Spleen (tissue), 11 donors: ENCODE measurements around the gene ACADS. TPM values are rescaled to one million over a fixed set of nuclear protein-coding genes. Genes with fewer than 3 reads are reported as not detected.

ENCODE experiments used
- DNase-seq: peaks from one replicate; pipeline ENCODE4 v3.0.0-alpha.2; 2020
- H3K27ac ChIP-seq, 8 donors: fragments of 200-600 bp; sonication (generic) in 7 of 8; 1 replicate in 4 of 8; 2 replicates in 4 of 8; pipeline versions ENCODE4 v1.5.0 to v1.8.0; 2016 to 2021; ENCODE audit warnings: inconsistent platforms in 4 of 8, mild to moderate bottlenecking in 4 of 8, moderate library complexity in 1 of 8
- H3K27me3 ChIP-seq, 7 donors: fragments of 200-600 bp; sonication (generic) in 6 of 7; replicated peaks in 1 of 7; 1 replicate in 4 of 7; 2 replicates in 3 of 7; pipeline versions ENCODE4 v1.5.0 to v1.8.0; 2016 to 2021; ENCODE audit warnings: inconsistent platforms in 3 of 7, mild to moderate bottlenecking in 1 of 7
- H3K36me3 ChIP-seq, 6 donors: fragments of 200-600 bp; sonication (generic) in 5 of 6; 1 replicate in 4 of 6; 2 replicates in 2 of 6; pipeline versions ENCODE4 v1.5.0 to v1.8.0; 2016 to 2021; ENCODE audit warnings: inconsistent platforms in 2 of 6
- H3K4me1 ChIP-seq, 6 donors: fragments of 200-600 bp; sonication (generic) in 5 of 6; 1 replicate in 3 of 6; 2 replicates in 3 of 6; pipeline versions ENCODE4 v1.5.0 to v1.8.0; 2016 to 2021; ENCODE audit warnings: inconsistent platforms in 3 of 6
- H3K4me3 ChIP-seq, 8 donors: fragments of 200-600 bp; sonication (generic) in 7 of 8; 1 replicate in 4 of 8; 2 replicates in 4 of 8; pipeline versions ENCODE4 v1.5.0 to v1.8.0; 2016 to 2021; ENCODE audit warnings: inconsistent platforms in 4 of 8, mild to moderate bottlenecking in 4 of 8, moderate library complexity in 2 of 8
- H3K9me3 ChIP-seq, 8 donors: fragments of 200-600 bp; sonication (generic) in 7 of 8; 1 replicate in 4 of 8; 2 replicates in 4 of 8; pipeline versions ENCODE4 v1.5.0 to v1.8.0; 2016 to 2021; ENCODE audit warnings: inconsistent platforms in 4 of 8
- POLR2A ChIP-seq, 3 donors: fragments of 450-650 bp; IDR thresholded peaks; one replicate each; pipeline ENCODE4 v1.5.1; 2017; ENCODE audit warnings: antibody characterized with exemption in 3 of 3, mild to moderate bottlenecking in 1 of 3
- POLR2AphosphoS5 ChIP-seq, 3 donors: sonication (generic); formaldehyde crosslinking; IDR thresholded peaks; one replicate each; pipeline ENCODE4 v1.5.1; 2017; ENCODE audit warnings: antibody characterized with exemption in 3 of 3
- WGBS, 5 donors: extraction: QIAGEN DNeasy Blood & Tissue Kit in 3 of 5; methylation state at CpG; one replicate each; pipeline versions ENCODE4 v1.1.5 to v1.1.7; 2013 to 2018; 5-methylcytosine and 5-hydroxymethylcytosine counted together
- intact Hi-C: fragments of 100-400 bp; cut with DNase I; formaldehyde crosslinking; loops from one replicate; pipeline ENCODE4 v1.15.0; 2023; ENCODE audit warnings: low total_unique reads
- polyA plus RNA-seq, 3 donors: library from polyadenylated mRNA; stranded (reverse); fragments of 200-250 nt; gene quantifications; one replicate each; pipeline ENCODE4 v1.2.1, GENCODE V29; 2013
- total RNA-seq, 7 donors: library from RNA; depleted of rRNA in 3 of 7; stranded (reverse); fragments of >200 nt in 3 of 7; fragmentation: NEBNext Ultra II Directional in 4 of 7; extraction: Animal tissue kit (Norgen Biotek cat#: 25700) in 4 of 7; gene quantifications; one replicate each; pipeline versions ENCODE4 v1.1.0 to v1.2.1, GENCODE V29; 2016 to 2021
- TF ChIP-seq, protein P1 (sequence below), 11 experiments: fragments of 200-600 bp in 7 of 11; fragments of 450-650 bp in 4 of 11; sonication (generic) in 4 of 11; IDR thresholded peaks in 8 of 11; conservative IDR thresholded peaks in 3 of 11; 1 replicate in 7 of 11; 2 replicates in 4 of 11; pipeline versions ENCODE4 v1.4.0 to v1.8.0; 2016 to 2021; ENCODE audit warnings: antibody characterized with exemption in 11 of 11, inconsistent platforms in 4 of 11, mild to moderate bottlenecking in 1 of 11
- donor health status: healthy with polysubstance abuse.
- donor health status: DM: no; HTN: no; CAD: no; lungs with moderate emphysema.
- donor health status: DM: no; HTN: no; CAD: no.
- donor health status: Bipolar disorder and iron deficiency.
- donor health status: healthy.
- donor health status: DM: no; HTN: no; CAD: no.
- donor health status: DM: yes; HTN: yes; CAD: no.

Gene ACADS
- total and polyA plus RNA-seq, 10 donors, result 21.2 to 66.4 (median 37.6) TPM

- H3K9me3 ChIP-seq, result no peaks in the 10 kb centered on the region
- intact Hi-C loops, result no loop called here
- no peak overlapping the region for H3K4me3 ChIP-seq
- no peak for DNase-seq
- H3K27me3 ChIP-seq, result no peaks in the 10 kb centered on the region
- H3K4me1 ChIP-seq, result peaks cover 0 to 27% (median 7%) of the 10 kb centered on the region in 6 donors
- peak overlapping the region in 7 of 8 donors; percentile 33 to 64 (median 39) for H3K27ac ChIP-seq
- peaks cover 0 to 75% (median 50%) of the 10 kb centered on the region in 6 donors for H3K36me3 ChIP-seq
- TF ChIP-seq, protein P1, sequence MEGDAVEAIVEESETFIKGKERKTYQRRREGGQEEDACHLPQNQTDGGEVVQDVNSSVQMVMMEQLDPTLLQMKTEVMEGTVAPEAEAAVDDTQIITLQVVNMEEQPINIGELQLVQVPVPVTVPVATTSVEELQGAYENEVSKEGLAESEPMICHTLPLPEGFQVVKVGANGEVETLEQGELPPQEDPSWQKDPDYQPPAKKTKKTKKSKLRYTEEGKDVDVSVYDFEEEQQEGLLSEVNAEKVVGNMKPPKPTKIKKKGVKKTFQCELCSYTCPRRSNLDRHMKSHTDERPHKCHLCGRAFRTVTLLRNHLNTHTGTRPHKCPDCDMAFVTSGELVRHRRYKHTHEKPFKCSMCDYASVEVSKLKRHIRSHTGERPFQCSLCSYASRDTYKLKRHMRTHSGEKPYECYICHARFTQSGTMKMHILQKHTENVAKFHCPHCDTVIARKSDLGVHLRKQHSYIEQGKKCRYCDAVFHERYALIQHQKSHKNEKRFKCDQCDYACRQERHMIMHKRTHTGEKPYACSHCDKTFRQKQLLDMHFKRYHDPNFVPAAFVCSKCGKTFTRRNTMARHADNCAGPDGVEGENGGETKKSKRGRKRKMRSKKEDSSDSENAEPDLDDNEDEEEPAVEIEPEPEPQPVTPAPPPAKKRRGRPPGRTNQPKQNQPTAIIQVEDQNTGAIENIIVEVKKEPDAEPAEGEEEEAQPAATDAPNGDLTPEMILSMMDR (IDR thresholded peaks at IDR 0.05 in 8 of 11, conservative IDR thresholded peaks at IDR 0.05 in 3 of 11), result no peak
- peak in 1 of 3 donors; percentile 8 for TF ChIP-seq POLR2AphosphoS5 (IDR thresholded peaks at IDR 0.05)
- WGBS, 5 donors, result 73 to 82% (median 74%) methylated on average over 9 of the region's 9 CpGs
These were observed 35.9 kb downstream of the ACADS start for GRCh38 chr12:120761519-120761934.

GRCh38 chr12:120762086-120762485 lies 36.5 kb downstream of the ACADS start:
- no peak overlapping the region for H3K4me3 ChIP-seq
- TF ChIP-seq POLR2A (IDR thresholded peaks at IDR 0.05), result no peak
- TF ChIP-seq, protein P1 (IDR thresholded peaks at IDR 0.05 in 8 of 11, conservative IDR thresholded peaks at IDR 0.05 in 3 of 11), result no peak
- no peak for TF ChIP-seq POLR2AphosphoS5 (IDR thresholded peaks at IDR 0.05)
- peaks cover 0 to 81% (median 56%) of the 10 kb centered on the region in 6 donors for H3K36me3 ChIP-seq
- intact Hi-C loops, result no loop called here
- H3K27ac ChIP-seq, result peak overlapping the region in 7 of 8 donors; percentile 33 to 64 (median 39)
- no peaks in the 10 kb centered on the region for H3K9me3 ChIP-seq
- no peak for DNase-seq
- WGBS, 5 donors, result 70 to 85% (median 80%) methylated on average over 6 of the region's 6 CpGs
- no peaks in the 10 kb centered on the region for H3K27me3 ChIP-seq
- H3K4me1 ChIP-seq, result peaks cover 0 to 27% (median 7%) of the 10 kb centered on the region in 6 donors

DNA sequence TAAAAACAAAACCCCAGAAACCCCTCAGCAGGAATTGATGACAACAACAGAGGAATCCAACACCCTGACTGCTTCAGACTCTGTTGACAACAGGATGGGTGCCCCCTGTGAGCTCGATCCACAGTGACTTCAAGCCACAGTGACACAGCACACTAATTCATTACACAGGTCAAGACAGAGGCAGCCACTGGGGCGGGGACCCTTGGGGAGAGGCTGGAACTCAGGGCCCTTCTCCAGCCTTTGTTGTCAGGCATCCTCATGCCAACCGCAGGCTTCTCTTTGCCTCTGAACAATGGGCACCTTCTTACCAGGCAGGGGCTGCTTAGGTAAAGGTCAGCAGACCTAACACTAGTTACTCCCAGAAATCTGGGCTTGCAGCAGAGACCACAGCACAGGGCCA lies 37.6 kb downstream of the ACADS start:
- Histone ChIP-seq H3K27ac (peak overlapping the region in 1 of 8 donors; percentile 59), H3K27me3 (no peaks in the 10 kb centered on the region), H3K9me3 (no peaks in the 10 kb centered on the region), H3K36me3 (peaks cover 0 to 93% (median 68%) of the 10 kb centered on the region in 6 donors), H3K4me3 (no peak overlapping the region), H3K4me1 (peaks cover 0 to 33% (median 12%) of the 10 kb centered on the region in 6 donors)
- 59 to 78% (median 77%) methylated on average over 3 of the region's 3 CpGs for WGBS, 5 donors
- DNase-seq, result no peak
- intact Hi-C loops, result no loop called here
- TF ChIP-seq POLR2AphosphoS5 (IDR thresholded peaks at IDR 0.05) (no peak), POLR2A (IDR thresholded peaks at IDR 0.05) (no peak)
- TF ChIP-seq, protein P1 (IDR thresholded peaks at IDR 0.05 in 8 of 11, conservative IDR thresholded peaks at IDR 0.05 in 3 of 11), result no peak

- intact Hi-C loops, result no loop called here
- Histone ChIP-seq H3K27me3 (no peaks in the 10 kb centered on the region), H3K9me3 (no peaks in the 10 kb centered on the region), H3K4me3 (no peak overlapping the region), H3K36me3 (peaks cover 0 to 100% (median 78%) of the 10 kb centered on the region in 6 donors), H3K4me1 (peaks cover 0 to 38% (median 14%) of the 10 kb centered on the region in 6 donors), H3K27ac (peak overlapping the region in 7 of 8 donors; percentile 29 to 70 (median 58))
- TF ChIP-seq, protein P1 (IDR thresholded peaks at IDR 0.05 in 8 of 11, conservative IDR thresholded peaks at IDR 0.05 in 3 of 11), result no peak
- TF ChIP-seq POLR2A (IDR thresholded peaks at IDR 0.05) (no peak), POLR2AphosphoS5 (IDR thresholded peaks at IDR 0.05) (peak in 1 of 3 donors; percentile 10)
- no peak for DNase-seq
- 72 to 82% (median 80%) methylated on average over 9 of the region's 9 CpGs for WGBS, 5 donors
These were observed 39.2 kb downstream of the ACADS start for GRCh38 chr12:120764816-120765215.
